Smooth muscle cell (in vitro differentiated cells): ENCODE measurements around the gene WDR27. TPM values are rescaled to one million over a fixed set of nuclear protein-coding genes. Genes with fewer than 3 reads are reported as not detected.

Experiments
- DNase-seq: peaks from one replicate; lab custom pipeline; 2025; ENCODE audit not compliant: unreplicated experiment; lab: John Stamatoyannopoulos, UW
- H2AFZ ChIP-seq: fragments of 200-600 bp; sonication (generic); 2 replicates; pipeline ENCODE4 v1.6.0; 2016; ENCODE audit warnings: antibody characterized with exemption, low read depth, mild to moderate bottlenecking
- H3F3A ChIP-seq: fragments of 200-600 bp; sonication (generic); 2 replicates; pipeline ENCODE4 v1.6.0; 2017; ENCODE audit warnings: antibody characterized with exemption, low read depth
- H3K27ac ChIP-seq: fragments of 200-600 bp; sonication (generic); 2 replicates; pipeline ENCODE4 v1.5.1; 2016; ENCODE audit warnings: low read depth, mild to moderate bottlenecking
- H3K27me3 ChIP-seq: fragments of 200-600 bp; sonication (generic); 2 replicates; pipeline ENCODE4 v1.6.1; 2016; ENCODE audit warnings: low read depth, mild to moderate bottlenecking
- H3K36me3 ChIP-seq: fragments of 200-600 bp; sonication (generic); 2 replicates; pipeline ENCODE4 v1.5.1; 2016; ENCODE audit warnings: low read depth
- H3K4me1 ChIP-seq: fragments of 200-600 bp; sonication (generic); 2 replicates; pipeline ENCODE4 v1.5.1; 2016; ENCODE audit warnings: low read depth
- H3K4me2 ChIP-seq: fragments of 200-600 bp; sonication (generic); 2 replicates; pipeline ENCODE4 v1.6.0; 2016; ENCODE audit warnings: mild to moderate bottlenecking
- H3K4me3 ChIP-seq: fragments of 200-600 bp; sonication (generic); 2 replicates; pipeline ENCODE4 v1.5.1; 2016; ENCODE audit warnings: mild to moderate bottlenecking
- H3K79me2 ChIP-seq: fragments of 200-600 bp; sonication (generic); 2 replicates; pipeline ENCODE4 v1.6.0; 2016; ENCODE audit warnings: low read depth, mild to moderate bottlenecking
- H3K9ac ChIP-seq: fragments of 200-600 bp; sonication (generic); 2 replicates; pipeline ENCODE4 v1.6.0; 2016; ENCODE audit warnings: low read depth
- H3K9me3 ChIP-seq: fragments of 200-600 bp; sonication (generic); replicated peaks from 2 replicates; pipeline ENCODE4 v1.5.1; 2016; ENCODE audit warnings: low read depth
- H4K20me1 ChIP-seq: fragments of 200-600 bp; sonication (generic); 2 replicates; pipeline ENCODE4 v1.6.0; 2016; ENCODE audit warnings: low read depth
- CTCF ChIP-seq: fragments of 200-600 bp; sonication (generic); IDR thresholded peaks from 2 replicates; pipeline ENCODE4 v1.5.1; 2017; ENCODE audit warnings: borderline replicate concordance, mild to moderate bottlenecking, antibody characterized with exemption; ENCODE audit not compliant: insufficient read depth, poor library complexity, severe bottlenecking
- WGBS: methylation state at CpG from one replicate; pipeline ENCODE4 v1.1.7; 2016; ENCODE audit warnings: low lambda C conversion rate; 5-methylcytosine and 5-hydroxymethylcytosine counted together
- polyA plus RNA-seq: library from polyadenylated mRNA; unstranded; fragments of >200 nt; fragmentation: Nextera tagmentation; extraction: Ambion mirVana; gene quantifications from 2 replicates; pipeline ENCODE4 v1.2.1, GENCODE V29; 2016
- total RNA-seq: library from RNA; depleted of rRNA; stranded (reverse); fragments of >200 nt; gene quantifications from 2 replicates; pipeline ENCODE4 v1.2.3, GENCODE V29; 2014

WDR27 gene
- total and polyA plus RNA-seq, 2 experiments from 2014 or later = 26.0 to 47.0 TPM

GRCh38 chr6:169626169-169626568 lies 75.7 kb downstream of the WDR27 start:
- Histone ChIP-seq H3K4me3 (no peak overlapping the region), H3K27me3 (no peaks in the 10 kb centered on the region), H2AFZ (no peak overlapping the region), H3K4me2 (no peak overlapping the region), H4K20me1 (no peaks in the 10 kb centered on the region), H3K27ac (no peak overlapping the region), H3K79me2 (no peaks in the 10 kb centered on the region), H3K9ac (no peak overlapping the region), H3K36me3 (no peaks in the 10 kb centered on the region), H3K4me1 (no peaks in the 10 kb centered on the region), H3F3A (no peaks in the 10 kb centered on the region), H3K9me3 (no peaks in the 10 kb centered on the region)
- no peak for DNase-seq
- no peak for TF ChIP-seq CTCF
- 100% methylated on average over 8 of the region's 8 CpGs for WGBS

GRCh38 chr6:169625376-169625775 lies 76.5 kb downstream of the WDR27 start:
- H3K4me2 ChIP-seq = no peak overlapping the region
- no peak overlapping the region for H3K4me3 ChIP-seq
- no peak for TF ChIP-seq CTCF
- no peak overlapping the region for H2AFZ ChIP-seq
- H3F3A ChIP-seq = no peaks in the 10 kb centered on the region
- no peaks in the 10 kb centered on the region for H3K79me2 ChIP-seq
- H3K27ac ChIP-seq = no peak overlapping the region
- H3K4me1 ChIP-seq = peaks cover 3% of the 10 kb centered on the region
- H4K20me1 ChIP-seq = no peaks in the 10 kb centered on the region
- H3K27me3 ChIP-seq = no peaks in the 10 kb centered on the region
- H3K9ac ChIP-seq = no peak overlapping the region
- no peaks in the 10 kb centered on the region for H3K9me3 ChIP-seq
- WGBS = 97% methylated on average over 15 of the region's 15 CpGs
- H3K36me3 ChIP-seq = no peaks in the 10 kb centered on the region
- no peak for DNase-seq

GRCh38 chr6:169624785-169625184 lies 77.0 kb downstream of the WDR27 start:
- Histone ChIP-seq H3F3A (peaks cover 4% of the 10 kb centered on the region), H3K27me3 (no peaks in the 10 kb centered on the region), H3K4me3 (no peak overlapping the region), H3K36me3 (no peaks in the 10 kb centered on the region), H2AFZ (no peak overlapping the region), H3K9me3 (no peaks in the 10 kb centered on the region), H3K4me1 (peaks cover 9% of the 10 kb centered on the region), H3K27ac (no peak overlapping the region), H3K9ac (no peak overlapping the region), H4K20me1 (no peaks in the 10 kb centered on the region), H3K79me2 (no peaks in the 10 kb centered on the region), H3K4me2 (no peak overlapping the region)
- 97% methylated on average over 11 of the region's 11 CpGs for WGBS
- no peak for TF ChIP-seq CTCF
- no peak for DNase-seq

GRCh38 chr6:169623975-169624374 lies 77.9 kb downstream of the WDR27 start:
- WGBS = 96% methylated on average over 18 of the region's 22 CpGs
- no peak for TF ChIP-seq CTCF
- H3F3A ChIP-seq = peaks cover 12% of the 10 kb centered on the region
- H3K79me2 ChIP-seq = no peaks in the 10 kb centered on the region
- no peaks in the 10 kb centered on the region for H3K9me3 ChIP-seq
- H4K20me1 ChIP-seq = no peaks in the 10 kb centered on the region
- no peaks in the 10 kb centered on the region for H3K27me3 ChIP-seq
- peaks cover 17% of the 10 kb centered on the region for H3K4me1 ChIP-seq
- H3K4me2 ChIP-seq = no peak overlapping the region
- no peak overlapping the region for H3K9ac ChIP-seq
- DNase-seq = no peak
- no peak overlapping the region for H3K27ac ChIP-seq
- no peaks in the 10 kb centered on the region for H3K36me3 ChIP-seq
- H3K4me3 ChIP-seq = no peak overlapping the region
- no peak overlapping the region for H2AFZ ChIP-seq
